ENCODE results near the gene HRC.
"Not testable (repeated sequence)": the region's sequence is repeated elsewhere in the genome, so short reads cannot be mapped to it uniquely, and the experiment has no call there.

The HRC gene

DNA sequence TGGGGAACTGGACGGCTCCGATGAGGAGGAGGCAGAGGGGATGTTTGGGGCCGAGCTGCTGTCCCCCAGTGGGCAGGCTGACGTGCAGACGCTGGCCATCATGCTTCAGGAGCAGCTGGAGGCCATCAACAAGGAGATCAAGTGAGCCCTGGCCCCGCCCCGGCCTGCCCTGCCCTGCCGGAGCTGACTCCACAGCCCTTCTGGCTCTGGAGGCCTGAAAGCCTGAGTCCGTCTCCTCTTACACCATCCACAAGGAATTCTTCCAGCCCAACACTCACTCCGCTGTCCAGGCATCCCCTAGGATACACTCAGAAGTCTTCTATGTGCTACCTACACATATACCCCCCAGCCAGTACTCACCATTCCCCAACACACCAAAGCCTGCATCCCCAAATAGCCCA lies 18.4 kb downstream of the HRC start:
- H3K4me3 ChIP-seq (ENCODE audit: low read depth, low read length): no peak overlapping the region

DNA sequence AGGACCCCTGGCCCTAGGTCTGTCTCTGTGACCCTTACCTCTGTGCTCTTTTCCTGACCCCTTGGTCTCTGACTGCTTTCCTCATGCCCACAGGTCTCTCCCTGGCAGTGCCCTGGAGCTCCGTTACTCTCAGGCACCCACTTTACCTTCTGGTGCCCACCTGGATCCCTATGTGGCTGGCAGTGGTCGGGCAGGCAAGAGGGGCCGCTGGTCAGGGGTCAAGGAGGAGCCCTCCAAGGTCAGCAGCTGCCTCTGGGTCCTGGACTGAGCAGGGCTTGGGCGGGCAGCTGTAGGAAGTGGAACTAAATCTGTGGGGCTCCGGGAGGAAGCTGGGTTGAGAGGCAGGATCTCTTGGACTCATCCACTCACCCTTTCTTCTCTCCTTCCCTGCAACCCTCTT lies 19.5 kb downstream of the HRC start:
- no peak overlapping the region for H3K4me3 ChIP-seq (ENCODE audit: low read depth, low read length)

GRCh38 chr19:49133621-49134454 lies 21.4 kb downstream of the HRC start:
- no peak overlapping the region for H3K4me3 ChIP-seq (ENCODE audit: low read depth, low read length)

DNA sequence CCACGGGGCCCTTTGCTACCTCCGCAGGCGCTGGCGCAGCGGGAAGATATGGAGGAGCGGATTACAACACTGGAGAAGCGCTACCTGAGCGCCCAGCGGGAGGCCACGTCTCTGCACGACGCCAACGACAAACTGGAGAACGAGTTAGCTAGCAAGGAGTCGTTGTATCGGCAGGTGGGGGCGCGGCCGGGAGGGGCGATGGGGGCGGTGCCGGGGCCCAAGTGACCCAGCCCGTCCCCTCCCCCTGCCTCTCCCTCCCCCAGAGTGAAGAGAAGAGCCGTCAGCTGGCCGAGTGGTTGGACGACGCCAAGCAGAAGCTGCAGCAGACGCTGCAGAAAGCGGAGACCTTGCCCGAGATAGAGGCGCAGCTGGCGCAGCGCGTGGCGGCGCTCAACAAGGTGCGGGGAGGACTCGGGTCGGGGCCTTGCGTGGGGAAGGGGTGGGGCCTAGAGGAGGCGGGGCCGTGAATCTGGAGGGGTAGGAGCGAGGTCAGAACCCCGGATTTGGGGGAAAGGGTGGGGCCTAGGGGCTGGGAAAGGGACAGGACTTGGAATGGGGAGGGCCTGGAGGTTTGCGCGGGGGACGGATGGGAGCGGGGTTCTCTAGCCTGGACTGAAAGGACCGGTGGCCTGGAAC lies 22.1 kb downstream of the HRC start:
- no peak overlapping the region for H3K4me3 ChIP-seq (ENCODE audit: low read depth, low read length)

DNA sequence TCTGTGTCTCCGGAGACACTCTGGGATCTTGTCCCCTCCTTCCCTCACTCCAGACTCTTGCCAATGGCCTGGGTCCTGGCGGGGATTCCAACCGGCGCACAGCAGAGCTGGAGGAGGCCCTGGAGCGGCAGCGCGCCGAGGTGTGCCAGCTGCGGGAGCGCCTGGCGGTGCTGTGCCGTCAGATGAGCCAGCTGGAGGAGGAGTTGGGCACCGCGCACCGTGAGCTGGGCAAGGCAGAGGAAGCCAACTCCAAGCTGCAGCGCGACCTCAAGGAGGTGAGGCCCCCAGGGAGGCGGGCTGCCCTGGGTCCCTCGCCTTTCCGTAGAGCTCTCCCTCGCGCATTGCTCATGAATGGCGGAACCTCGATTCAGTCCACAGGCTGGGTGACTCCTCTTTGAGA lies 24.9 kb downstream of the HRC start:
- no peak overlapping the region for H3K4me3 ChIP-seq (ENCODE audit: low read depth, low read length)

GRCh38 chr19:49129238-49129583 lies 26.0 kb downstream of the HRC start:
- no peak overlapping the region for H3K4me3 ChIP-seq (ENCODE audit: low read depth, low read length)

- peak overlapping the region; percentile 35 for H3K4me3 ChIP-seq (ENCODE audit: low read depth, low read length)
Measured at GRCh38 chr19:49128545-49129237, 26.5 kb downstream of the HRC start.

DNA sequence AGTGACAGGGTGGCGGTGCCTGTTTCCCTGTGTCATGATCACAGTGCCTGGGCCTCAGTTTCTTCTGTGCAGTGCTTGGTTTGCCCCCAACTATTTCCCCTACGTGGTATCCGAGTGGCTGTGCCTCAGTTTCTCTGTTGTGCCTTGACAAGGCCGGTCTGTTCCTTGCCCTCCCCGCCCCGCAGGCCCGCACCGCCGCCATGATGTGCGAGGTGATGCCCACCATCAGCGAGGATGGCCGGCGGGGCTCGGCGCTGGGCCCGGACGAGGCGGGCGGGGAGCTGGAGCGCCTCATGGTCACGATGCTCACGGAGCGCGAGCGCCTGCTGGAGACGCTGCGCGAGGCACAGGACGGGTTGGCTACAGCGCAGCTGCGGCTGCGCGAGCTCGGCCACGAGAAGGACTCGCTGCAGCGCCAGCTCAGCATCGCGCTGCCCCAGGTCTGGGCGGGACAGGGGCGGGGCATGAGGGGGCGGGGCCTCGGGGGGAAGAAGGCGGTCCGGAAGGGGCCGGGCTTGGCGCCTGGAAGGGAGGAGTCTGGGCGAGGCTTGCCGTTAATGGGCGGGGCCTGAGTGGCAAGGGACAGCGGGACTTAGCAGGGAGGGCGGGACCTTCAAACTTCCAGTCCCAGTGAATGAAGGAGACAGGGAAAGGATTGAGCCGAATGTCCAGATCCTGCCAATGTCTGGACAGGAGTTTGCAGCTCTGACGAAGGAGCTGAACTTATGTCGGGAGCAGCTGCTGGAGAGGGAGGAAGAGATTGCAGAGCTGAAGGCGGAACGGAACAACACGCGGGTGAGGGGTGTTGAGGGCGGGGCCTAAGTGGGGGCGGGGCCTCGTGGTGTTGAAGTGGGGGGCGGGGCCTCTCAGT lies 27.3 kb downstream of the HRC start:
- peak overlapping the region; percentile 35 for H3K4me3 ChIP-seq (ENCODE audit: low read depth, low read length)

- H3K4me3 ChIP-seq (ENCODE audit: low read depth, low read length): not testable (repeated sequence)
Measured at GRCh38 chr19:49127225-49127624, 28.0 kb downstream of the HRC start.

- H3K4me3 ChIP-seq (ENCODE audit: low read depth, low read length): no peak overlapping the region
Measured at GRCh38 chr19:49126575-49126974, 28.6 kb downstream of the HRC start.

- H3K4me3 ChIP-seq (ENCODE audit: low read depth, low read length): no peak overlapping the region
Measured at GRCh38 chr19:49125025-49125731, 30.0 kb downstream of the HRC start.

GRCh38 chr19:49123285-49123684 lies 31.9 kb downstream of the HRC start:
- not testable (repeated sequence) for H3K4me3 ChIP-seq (ENCODE audit: low read depth, low read length)

- H3K4me3 ChIP-seq (ENCODE audit: low read depth, low read length): not testable (repeated sequence)
Measured at GRCh38 chr19:49121841-49122240, 33.4 kb downstream of the HRC start.

GRCh38 chr19:49120868-49121267 lies 34.3 kb downstream of the HRC start:
- no peak overlapping the region for H3K4me3 ChIP-seq (ENCODE audit: low read depth, low read length)

GRCh38 chr19:49120325-49120683 lies 34.9 kb downstream of the HRC start:
- H3K4me3 ChIP-seq (ENCODE audit: low read depth, low read length): no peak overlapping the region

GRCh38 chr19:49119411-49120324 lies 35.5 kb downstream of the HRC start, which contains the start of gene PPFIA3:
TSS of gene PPFIA3 (plus strand) at chr19:49119544. CDS start at chr19:49127874, 8,330 bp downstream.
- H3K4me3 ChIP-seq (ENCODE audit: low read depth, low read length): peak within 1 kb of the TSS; percentile 72

GRCh38 chr19:49118565-49119410 lies 36.4 kb downstream of the HRC start, which contains the start of gene C19orf73:
TSS of gene C19orf73 (minus strand) at chr19:49119143. CDS start at chr19:49119022, 121 bp downstream.
- peak within 1 kb of the TSS; percentile 72 for H3K4me3 ChIP-seq (ENCODE audit: low read depth, low read length)

Data from iPS-11a (cell line).